ENCODE data around the gene SLC2A10. TPM values are rescaled to one million over a fixed set of nuclear protein-coding genes. Genes with fewer than 3 reads are reported as not detected.

Gene SLC2A10
- total RNA-seq, 1 donor from 2014 or later = 21.6 TPM

- Mint-ChIP-seq H3K9me3 (ENCODE audit: unreplicated experiment) (peaks cover 3% of the 10 kb centered on the region), H3K36me3 (ENCODE audit: unreplicated experiment) (peaks cover 12% of the 10 kb centered on the region), H3K27me3 (ENCODE audit: unreplicated experiment) (no peaks in the 10 kb centered on the region), H3K4me1 (ENCODE audit: unreplicated experiment) (peaks cover 24% of the 10 kb centered on the region), H3K4me3 (ENCODE audit: unreplicated experiment) (peak within 1 kb of the TSS; percentile 87), H3K27ac (ENCODE audit: unreplicated experiment) (peak within 1 kb of the TSS; percentile 94)
- TF ChIP-seq, protein P1, sequence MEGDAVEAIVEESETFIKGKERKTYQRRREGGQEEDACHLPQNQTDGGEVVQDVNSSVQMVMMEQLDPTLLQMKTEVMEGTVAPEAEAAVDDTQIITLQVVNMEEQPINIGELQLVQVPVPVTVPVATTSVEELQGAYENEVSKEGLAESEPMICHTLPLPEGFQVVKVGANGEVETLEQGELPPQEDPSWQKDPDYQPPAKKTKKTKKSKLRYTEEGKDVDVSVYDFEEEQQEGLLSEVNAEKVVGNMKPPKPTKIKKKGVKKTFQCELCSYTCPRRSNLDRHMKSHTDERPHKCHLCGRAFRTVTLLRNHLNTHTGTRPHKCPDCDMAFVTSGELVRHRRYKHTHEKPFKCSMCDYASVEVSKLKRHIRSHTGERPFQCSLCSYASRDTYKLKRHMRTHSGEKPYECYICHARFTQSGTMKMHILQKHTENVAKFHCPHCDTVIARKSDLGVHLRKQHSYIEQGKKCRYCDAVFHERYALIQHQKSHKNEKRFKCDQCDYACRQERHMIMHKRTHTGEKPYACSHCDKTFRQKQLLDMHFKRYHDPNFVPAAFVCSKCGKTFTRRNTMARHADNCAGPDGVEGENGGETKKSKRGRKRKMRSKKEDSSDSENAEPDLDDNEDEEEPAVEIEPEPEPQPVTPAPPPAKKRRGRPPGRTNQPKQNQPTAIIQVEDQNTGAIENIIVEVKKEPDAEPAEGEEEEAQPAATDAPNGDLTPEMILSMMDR (IDR thresholded peaks at IDR 0.05) = peak; percentile 38
- DNase-seq (ENCODE audit: extremely low spot score, unreplicated experiment) = peak; percentile 100
Observed at GRCh38 chr20:46689082-46689753, 20.2 kb upstream of the SLC2A10 start, which contains the start of gene TP53RK. Gene TP53RK (minus strand): TSS chr20:46689444. CDS start chr20:46689414, 30 bp downstream.

DNA sequence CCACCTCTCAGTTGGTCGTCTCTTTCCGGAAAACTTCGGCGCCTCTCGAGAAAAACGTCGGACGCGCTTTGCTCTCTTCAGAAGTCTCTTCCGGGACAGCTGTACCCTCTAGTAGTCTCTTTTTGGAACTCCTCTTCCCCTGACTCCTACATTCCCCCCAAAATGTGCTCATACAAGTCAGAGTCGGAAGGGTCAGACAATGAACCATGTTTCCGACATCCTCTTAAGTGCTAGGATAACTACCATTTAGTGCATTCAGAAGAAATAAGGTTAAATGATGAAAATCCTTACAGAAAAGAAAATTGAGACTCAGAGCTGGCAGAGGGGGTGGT lies 19.7 kb upstream of the SLC2A10 start:
- peaks cover 3% of the 10 kb centered on the region for H3K9me3 Mint-ChIP-seq (ENCODE audit: unreplicated experiment)
- H3K27me3 Mint-ChIP-seq (ENCODE audit: unreplicated experiment) = no peaks in the 10 kb centered on the region
- H3K4me1 Mint-ChIP-seq (ENCODE audit: unreplicated experiment) = peaks cover 19% of the 10 kb centered on the region
- H3K4me3 Mint-ChIP-seq (ENCODE audit: unreplicated experiment) = peak overlapping the region; percentile 87
- H3K27ac Mint-ChIP-seq (ENCODE audit: unreplicated experiment) = peak overlapping the region; percentile 92
- DNase-seq (ENCODE audit: extremely low spot score, unreplicated experiment) = no peak
- TF ChIP-seq, protein P1 (IDR thresholded peaks at IDR 0.05) = no peak
- H3K36me3 Mint-ChIP-seq (ENCODE audit: unreplicated experiment) = peaks cover 12% of the 10 kb centered on the region

- no peak for DNase-seq (ENCODE audit: extremely low spot score, unreplicated experiment)
- Mint-ChIP-seq H3K4me3 (ENCODE audit: unreplicated experiment) (peak overlapping the region; percentile 87), H3K36me3 (ENCODE audit: unreplicated experiment) (peaks cover 9% of the 10 kb centered on the region), H3K27ac (ENCODE audit: unreplicated experiment) (peak overlapping the region; percentile 92), H3K4me1 (ENCODE audit: unreplicated experiment) (peaks cover 19% of the 10 kb centered on the region), H3K27me3 (ENCODE audit: unreplicated experiment) (no peaks in the 10 kb centered on the region), H3K9me3 (ENCODE audit: unreplicated experiment) (peaks cover 3% of the 10 kb centered on the region)
- TF ChIP-seq, protein P1 (IDR thresholded peaks at IDR 0.05) = no peak
Observed at GRCh38 chr20:46690219-46691106, 19.0 kb upstream of the SLC2A10 start.

GRCh38 chr20:46691196-46691595 lies 18.3 kb upstream of the SLC2A10 start:
- Mint-ChIP-seq H3K27ac (ENCODE audit: unreplicated experiment) (no peak overlapping the region), H3K36me3 (ENCODE audit: unreplicated experiment) (peaks cover 4% of the 10 kb centered on the region), H3K4me1 (ENCODE audit: unreplicated experiment) (peaks cover 19% of the 10 kb centered on the region), H3K9me3 (ENCODE audit: unreplicated experiment) (peaks cover 3% of the 10 kb centered on the region), H3K4me3 (ENCODE audit: unreplicated experiment) (no peak overlapping the region), H3K27me3 (ENCODE audit: unreplicated experiment) (no peaks in the 10 kb centered on the region)
- no peak for DNase-seq (ENCODE audit: extremely low spot score, unreplicated experiment)
- TF ChIP-seq, protein P1 (IDR thresholded peaks at IDR 0.05) = no peak

- Mint-ChIP-seq H3K4me3 (ENCODE audit: unreplicated experiment) (no peak overlapping the region), H3K27ac (ENCODE audit: unreplicated experiment) (no peak overlapping the region), H3K4me1 (ENCODE audit: unreplicated experiment) (peaks cover 5% of the 10 kb centered on the region), H3K9me3 (ENCODE audit: unreplicated experiment) (peaks cover 3% of the 10 kb centered on the region), H3K27me3 (ENCODE audit: unreplicated experiment) (no peaks in the 10 kb centered on the region), H3K36me3 (ENCODE audit: unreplicated experiment) (no peaks in the 10 kb centered on the region)
- no peak for DNase-seq (ENCODE audit: extremely low spot score, unreplicated experiment)
- TF ChIP-seq, protein P1 (IDR thresholded peaks at IDR 0.05) = no peak
Observed at GRCh38 chr20:46694484-46694883, 15.0 kb upstream of the SLC2A10 start.

All from osteocyte (in vitro differentiated cells).